ENCODE data around the gene ANXA1.
"Not testable (repeated sequence)": the region's sequence is repeated elsewhere in the genome, so short reads cannot be mapped to it uniquely, and the experiment has no call there.

Gene ANXA1

DNA sequence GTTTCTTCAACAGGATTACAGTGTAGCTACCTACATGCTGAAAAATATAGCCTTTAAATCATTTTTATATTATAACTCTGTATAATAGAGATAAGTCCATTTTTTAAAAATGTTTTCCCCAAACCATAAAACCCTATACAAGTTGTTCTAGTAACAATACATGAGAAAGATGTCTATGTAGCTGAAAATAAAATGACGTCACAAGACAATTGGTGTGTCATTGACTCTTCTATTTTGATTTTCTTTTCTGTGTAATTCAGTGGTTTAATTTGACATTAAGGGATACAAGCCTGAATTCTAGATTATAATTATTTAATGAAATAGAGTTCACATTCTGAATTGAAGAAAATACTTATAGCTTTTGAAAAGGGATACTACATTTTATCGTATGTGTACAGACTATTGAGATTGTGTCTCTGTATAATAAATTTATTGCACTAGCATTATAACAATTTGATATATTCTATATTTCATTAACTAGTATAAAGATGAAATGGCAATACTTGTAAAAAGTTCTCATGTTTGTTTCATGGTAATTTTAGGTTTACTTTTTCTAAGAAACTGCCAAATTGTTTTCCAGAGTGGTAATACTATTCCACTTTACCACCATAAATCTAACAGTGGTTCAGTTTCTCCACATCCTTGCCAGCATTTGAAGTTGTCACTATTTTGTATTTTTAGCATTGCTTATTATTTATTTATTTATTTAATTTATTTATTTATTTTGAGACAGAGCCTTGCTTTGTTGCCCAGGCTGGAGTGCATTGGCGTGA lies 18.7 kb downstream of the ANXA1 start:
- DNase-seq: no peak

DNA sequence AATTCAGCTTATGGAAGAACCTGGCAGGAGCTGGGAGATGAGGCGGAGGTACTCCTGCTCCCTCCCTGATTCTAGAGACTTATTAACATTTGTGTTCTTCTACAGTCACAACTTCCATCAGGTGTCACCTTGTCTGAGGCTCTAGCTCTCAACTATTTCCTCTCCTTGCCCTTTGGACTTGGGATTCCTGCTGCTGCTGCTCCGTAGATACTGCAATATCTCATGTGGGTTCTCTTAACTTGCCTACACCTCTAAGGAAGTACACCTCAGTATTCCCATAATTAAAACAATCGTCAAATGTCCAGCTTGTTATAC lies 21.2 kb downstream of the ANXA1 start:
- no peak for DNase-seq

DNA sequence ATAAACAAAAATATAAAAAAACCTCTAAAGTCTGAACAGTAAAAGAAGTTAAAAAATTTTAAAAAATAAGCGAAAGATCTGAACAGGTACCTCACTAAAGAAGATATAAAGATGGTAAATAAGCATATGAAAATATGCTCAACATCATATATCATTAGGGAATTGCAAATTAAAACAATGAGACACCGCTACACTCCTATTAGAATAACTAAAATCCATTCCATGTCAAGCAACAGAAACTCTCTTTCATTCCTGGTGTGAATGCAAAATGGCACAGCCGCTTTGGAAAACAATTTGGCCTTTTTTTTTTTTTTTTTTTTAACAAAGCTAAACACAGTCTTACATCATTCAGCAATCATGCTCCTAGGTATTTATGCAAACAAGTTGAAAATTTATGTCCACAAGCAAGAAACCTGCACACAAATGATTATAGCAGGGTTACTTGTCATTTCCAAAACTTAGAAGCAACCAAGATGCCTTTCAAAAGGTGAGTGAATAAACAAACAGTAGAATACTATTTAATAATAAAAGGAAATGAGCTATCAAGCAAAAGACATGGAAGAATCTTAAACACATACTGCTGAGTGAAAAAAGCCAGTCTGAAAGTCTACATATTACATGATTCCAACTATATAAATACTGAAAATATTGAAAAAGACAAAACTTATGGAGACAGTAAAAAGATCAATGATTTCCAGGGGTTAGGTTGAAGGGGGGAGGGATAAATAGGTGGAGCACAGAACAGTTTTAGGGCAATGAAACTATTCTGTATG lies 22.1 kb downstream of the ANXA1 start:
- DNase-seq: no peak

DNA sequence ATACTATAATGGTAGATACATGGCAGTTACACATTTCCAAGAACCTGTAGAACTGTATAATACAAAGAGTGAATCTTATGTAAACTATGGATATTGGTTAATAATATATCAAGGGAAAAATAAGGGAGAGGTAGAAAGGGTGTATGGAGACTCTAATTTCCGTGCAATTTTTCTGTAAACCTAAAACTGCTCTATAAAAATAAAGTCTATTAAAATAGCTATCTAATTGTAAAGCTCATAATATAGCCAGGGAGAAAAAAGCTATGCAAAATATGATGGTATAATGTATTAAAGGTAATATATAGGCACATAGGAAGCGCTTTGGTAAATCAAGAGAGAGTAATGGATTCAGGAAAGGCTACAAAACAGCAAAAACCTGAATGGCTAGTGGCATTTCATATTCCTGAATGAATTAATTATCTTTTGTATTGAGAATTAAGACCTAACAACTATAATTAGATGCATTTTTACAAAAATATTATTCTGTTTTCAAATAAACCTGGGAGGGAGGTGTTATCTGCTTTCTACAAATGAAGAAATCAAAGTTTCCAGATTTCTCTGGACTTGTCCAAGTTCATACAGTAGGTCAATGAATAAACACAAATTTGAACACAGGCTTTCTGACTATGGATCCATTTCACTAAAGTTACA lies 22.8 kb downstream of the ANXA1 start:
- no peak for DNase-seq

DNA sequence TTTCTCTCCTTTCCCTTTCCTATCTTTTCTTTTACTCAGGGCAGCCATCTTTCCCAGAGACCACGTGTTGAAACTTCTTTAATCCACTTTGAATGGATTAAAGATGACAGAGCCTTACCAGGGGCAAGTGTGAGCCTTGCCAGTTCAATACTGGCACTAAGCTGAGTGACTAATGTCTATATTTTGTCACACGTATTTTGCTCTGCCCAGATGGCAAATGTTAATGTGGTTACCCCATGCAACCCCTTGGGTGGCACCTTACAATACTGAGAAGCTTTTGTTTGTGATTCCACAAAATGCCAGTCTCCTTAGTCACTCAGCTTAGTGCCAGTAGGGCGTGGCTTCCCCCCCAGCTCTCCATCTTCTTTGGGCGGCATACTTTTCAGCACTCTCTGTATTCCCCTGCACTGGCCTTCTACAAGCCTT lies 24.8 kb downstream of the ANXA1 start:
- DNase-seq: no peak

DNA sequence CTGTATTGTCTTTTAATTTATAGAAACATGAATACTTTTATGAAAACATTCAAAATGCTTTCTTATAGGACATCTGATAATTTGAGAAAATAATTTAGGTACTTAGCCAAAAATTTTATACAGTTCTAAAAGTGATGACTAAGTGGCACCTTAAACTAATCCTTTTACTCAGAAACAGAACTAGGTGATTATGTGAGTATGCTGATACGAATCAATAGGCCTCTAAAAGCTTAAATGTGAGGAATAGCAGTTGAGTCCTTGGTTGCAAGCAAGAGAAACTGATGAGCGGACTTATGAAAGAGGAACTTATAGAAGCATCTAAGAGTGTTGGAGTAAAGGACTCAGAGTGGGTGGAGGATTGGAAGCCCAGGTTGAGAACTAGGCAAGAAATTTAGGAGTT lies 26.4 kb downstream of the ANXA1 start:
- DNase-seq: no peak

DNA sequence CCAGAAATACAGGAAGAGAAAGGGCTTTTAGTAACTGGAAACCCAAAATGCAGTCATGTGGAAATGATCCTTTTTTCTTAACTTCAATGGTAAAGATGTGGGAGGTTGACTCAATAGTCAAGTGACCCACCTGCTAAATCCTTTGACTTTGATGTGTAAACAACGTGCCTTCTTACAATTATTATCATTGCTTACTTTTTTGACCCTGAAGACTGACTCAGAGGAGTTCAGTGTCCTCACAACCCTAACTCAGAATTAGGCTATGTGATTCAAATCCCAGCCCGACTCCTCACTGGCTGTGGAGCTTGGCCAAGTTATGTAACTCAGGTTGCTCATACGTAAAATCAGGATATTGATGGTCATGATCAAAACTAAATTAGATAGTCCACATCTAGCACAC lies 27.9 kb downstream of the ANXA1 start:
- DNase-seq: peak in 1 of 2 experiments; percentile 16

DNA sequence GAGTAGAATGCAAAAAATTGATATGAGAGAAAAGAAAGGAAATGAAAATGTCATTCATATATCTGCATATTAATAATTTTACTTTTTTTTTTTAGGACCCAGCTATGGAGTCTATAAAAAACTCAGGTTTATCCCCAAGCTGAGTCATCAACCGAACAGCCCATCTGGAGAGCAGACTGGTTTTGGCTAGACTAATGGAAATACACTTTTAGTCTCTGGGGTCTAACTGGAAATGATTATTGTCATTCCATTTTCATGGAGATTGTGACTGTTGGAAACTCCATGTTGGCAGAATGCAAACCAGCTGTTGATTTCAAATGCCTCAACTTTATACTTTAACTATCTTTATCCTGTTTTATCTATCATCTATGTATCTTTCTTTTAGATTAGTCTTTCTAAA lies 28.7 kb downstream of the ANXA1 start:
- DNase-seq: no peak

DNA sequence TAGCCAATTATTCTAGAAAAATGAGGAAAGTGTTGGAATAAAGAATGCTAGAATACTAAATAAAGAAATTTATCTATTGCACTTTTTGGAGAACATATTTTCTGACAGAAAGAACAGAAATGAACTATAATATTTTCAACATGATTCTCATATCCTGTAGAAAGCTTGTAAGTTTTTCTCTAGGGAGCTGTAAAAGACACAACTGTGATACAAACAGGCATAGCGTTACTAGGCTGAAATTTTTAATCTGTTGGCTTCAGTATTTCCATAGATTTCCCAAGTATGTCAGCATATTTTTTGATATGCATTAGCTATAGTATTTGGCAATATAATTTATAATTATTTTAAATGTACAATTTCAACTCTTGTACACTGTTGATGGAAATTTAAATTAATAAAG lies 31.3 kb downstream of the ANXA1 start:
- DNase-seq: no peak

DNA sequence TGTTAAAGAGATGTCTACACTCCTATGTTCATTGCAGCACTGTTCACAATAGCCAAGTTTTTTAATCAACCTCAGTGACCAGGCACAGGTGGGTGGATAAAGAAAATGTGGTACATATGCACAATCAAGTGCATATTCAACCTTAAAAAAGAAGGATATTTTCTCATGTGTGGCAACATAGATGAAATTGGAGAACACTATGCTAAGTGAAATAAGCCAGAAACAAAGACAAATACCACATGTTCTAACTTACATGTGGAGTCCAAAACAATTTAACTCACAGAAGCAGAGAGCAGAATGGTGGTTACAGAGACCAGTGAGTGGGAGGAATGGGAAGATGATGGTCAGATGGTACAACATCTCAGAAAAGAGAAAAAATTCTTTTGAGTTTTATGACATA lies 31.8 kb downstream of the ANXA1 start:
- no peak for DNase-seq

DNA sequence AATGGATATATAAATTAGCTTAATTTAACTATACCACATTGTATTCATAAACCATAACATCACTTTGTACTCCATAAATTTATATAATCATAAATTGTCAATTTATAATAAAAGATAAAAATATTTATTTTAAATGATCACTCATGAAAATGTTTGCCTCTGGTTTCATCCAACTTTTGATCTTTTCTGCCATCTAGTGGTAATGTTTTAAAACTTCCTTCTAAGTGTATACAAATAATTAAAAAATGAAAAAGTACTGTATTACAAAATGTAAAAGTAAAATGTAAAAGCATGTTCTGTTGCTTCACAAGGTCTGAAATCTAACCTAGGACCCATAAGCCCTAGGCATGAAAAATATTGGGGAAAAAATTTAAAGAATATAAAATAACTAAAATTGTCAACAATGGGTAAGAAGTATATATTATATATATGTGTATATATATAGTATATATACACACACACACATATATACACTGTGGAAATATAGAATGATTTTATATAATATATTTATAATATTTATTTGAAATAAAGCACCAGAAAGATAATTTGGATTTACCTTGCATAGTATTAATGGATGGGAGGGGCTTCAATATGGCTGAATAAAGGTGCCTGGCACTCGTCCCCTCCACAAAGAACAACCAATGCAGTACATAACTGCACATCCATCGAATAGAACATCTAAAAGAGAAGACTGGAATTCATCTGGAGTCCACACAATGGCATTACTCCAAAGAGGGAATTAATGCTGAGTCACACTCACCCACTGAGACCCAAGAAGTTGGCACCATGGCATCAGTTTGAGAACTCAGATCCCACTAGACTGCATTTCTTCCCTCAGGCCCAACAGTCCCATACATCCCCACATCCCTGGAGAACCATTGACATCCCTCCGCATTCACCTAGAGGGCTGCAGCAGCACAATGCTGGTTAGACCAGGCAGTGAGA lies 32.5 kb downstream of the ANXA1 start:
- peak; percentile 36 to 41 for DNase-seq

DNA sequence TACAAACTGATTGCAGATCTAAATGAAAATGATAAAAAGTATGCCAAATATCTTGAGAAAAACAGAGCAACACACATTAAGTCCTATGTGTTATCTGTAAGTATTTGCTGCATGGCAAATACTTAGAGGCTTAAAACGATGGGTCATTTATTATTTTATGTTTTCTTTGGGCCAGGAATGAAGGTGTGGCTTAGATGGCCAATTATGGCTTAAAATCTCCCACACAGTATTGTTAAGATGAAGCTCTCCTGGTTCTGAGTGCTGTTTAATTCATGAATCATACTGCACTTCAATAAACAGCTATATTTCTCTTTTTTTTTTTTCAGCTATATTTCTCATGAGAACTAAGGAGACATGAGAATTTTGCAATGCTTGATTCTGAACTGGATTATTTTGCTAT lies 39.4 kb downstream of the ANXA1 start:
- not testable (repeated sequence) for DNase-seq

DNA sequence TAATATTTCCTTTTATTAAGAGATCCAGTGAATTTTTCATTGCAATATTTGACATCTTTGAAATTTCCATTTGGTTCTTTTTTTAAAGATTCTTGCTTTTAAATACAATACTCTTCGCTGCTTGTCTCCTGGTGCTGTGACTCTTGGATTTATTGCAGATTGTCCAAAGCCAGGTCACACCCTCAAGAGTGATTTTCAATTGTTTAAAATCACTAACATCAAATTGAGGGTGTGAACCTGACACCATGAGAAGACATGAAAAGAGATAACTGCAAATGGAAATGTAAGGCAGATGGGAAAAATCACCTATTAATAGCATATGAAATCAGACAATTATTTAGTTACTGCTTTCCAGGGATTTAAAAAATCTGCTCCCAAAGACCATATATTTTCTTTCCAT lies 42.6 kb downstream of the ANXA1 start:
- no peak for DNase-seq

DNA sequence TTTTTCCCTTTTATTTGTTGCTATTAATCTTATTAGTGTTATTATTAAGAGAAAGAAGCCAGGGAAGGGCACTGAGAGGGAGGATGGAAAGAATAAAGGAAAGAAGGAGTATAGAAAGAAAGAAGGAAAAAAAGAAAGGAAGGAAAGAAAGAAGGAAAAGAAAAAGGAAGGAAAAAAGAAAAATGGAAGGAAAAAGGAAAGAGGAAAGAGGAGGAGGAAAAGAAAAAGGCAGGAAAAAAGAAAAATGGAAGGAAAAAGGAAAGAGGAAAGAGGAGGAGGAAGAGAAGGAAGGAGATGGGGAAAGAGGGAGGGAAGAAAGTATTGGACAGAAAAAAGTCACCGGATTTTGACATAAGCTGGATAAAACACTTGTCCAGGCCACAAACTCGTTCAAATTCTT lies 47.8 kb downstream of the ANXA1 start:
- DNase-seq: no peak

DNA sequence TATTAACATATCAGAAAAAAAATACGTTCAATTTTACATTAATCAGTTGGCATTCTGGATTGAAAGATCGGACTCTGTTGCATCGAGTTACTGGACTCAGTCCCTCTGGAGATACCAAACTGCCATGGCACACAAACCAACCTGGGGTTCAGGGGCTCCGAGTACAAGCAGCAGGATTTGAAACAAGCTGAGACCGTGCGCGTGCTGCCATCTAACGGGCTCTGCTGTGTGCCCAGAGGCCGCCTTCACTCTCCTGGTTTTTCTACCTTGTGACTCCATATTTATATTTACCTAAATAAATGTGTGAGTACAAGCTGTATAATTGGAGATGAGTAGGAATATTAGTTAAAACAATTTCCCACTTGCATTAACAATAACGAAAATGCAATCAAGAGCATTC lies 48.2 kb downstream of the ANXA1 start:
- peak; percentile 70 to 80 for DNase-seq

DNA sequence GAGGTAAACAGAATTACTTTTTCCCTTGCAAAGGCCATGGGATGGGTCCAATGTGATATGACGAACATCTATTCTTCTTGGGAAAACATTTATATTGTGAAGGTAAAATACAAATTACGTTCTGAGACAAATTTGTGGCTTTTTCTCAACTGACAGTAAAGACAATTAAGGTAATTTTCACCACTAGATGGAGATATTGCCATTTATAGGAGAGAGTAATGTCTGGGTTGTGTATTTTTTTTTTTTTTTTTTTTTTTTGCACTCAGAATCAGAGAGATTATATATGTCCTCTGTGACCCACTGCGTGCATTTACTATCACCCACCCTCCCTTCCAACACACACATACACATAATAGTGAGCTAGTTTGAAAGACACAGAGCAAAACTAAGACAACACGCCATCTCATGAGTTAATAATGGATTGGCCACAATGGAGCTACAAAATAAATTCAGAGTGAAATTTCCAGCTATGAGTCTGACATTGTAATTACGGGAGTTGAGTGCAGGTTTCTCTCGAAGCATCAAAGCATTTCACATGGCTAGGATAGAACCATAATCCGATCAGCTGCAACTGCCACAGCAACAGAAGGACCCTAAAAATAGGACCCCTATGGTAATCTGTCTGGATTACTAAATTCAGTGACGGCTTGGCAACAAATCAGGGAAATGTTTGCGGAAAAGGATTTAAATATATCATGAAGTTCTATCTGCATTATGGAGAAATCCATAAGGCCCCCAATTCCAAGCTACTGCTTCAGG lies 49.2 kb downstream of the ANXA1 start:
- DNase-seq: peak; percentile 47 to 54

DNA sequence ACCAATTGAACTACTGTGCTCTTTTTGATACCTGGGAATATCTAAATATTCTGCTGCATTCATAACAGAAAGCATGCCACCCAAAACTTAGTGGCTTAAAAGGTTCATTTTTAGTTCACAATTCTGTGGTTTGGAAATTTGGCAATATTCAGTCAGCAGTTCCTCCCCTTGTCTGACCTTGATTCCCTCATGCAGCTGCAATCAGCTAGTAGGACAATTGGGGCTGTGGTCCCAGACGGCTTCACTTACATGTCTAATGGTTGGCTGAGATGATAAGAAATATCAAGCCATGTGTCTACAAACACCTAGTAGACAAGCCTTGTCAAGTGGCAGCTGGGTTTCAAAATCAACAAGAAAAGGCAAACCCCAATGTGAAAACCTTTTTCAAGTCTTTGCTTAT lies 51.3 kb downstream of the ANXA1 start:
- no peak for DNase-seq

DNA sequence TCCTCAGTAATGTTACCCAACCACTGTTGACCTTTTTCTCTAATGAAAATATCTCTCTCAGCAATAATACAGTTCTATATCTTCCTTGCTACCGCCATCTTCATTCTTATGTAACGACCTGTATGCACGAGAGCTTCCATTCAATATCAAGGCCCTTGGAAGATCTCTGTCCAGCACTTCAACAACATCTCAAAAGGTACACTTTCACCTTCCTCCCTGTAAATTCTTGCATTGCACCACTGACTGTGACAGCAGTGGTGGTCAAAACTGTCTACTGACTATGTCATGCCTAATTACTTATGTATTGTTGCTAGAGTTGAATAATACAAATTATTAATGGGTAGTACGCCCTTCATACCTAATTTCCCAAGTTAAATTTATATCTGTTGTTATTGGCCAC lies 53.3 kb downstream of the ANXA1 start:
- no peak for DNase-seq

DNA sequence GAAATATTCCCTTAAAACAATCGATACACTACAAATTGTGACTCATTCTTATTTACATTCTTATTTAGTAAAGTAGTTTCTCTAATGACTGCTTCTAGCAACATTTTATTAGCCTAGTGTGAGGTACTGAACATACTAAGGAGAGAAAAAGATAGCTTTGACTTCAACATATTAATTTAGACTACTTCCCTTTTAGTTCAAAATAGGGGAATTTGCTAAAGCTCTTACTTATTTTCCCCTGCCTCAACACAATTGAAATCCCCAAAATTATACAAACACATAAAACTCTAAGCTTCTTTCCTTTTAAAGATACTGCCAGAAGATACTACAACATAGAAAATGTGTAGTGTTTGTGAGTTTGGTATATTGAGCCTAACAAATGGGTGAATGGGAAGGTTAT lies 55.2 kb downstream of the ANXA1 start:
- DNase-seq: no peak

DNA sequence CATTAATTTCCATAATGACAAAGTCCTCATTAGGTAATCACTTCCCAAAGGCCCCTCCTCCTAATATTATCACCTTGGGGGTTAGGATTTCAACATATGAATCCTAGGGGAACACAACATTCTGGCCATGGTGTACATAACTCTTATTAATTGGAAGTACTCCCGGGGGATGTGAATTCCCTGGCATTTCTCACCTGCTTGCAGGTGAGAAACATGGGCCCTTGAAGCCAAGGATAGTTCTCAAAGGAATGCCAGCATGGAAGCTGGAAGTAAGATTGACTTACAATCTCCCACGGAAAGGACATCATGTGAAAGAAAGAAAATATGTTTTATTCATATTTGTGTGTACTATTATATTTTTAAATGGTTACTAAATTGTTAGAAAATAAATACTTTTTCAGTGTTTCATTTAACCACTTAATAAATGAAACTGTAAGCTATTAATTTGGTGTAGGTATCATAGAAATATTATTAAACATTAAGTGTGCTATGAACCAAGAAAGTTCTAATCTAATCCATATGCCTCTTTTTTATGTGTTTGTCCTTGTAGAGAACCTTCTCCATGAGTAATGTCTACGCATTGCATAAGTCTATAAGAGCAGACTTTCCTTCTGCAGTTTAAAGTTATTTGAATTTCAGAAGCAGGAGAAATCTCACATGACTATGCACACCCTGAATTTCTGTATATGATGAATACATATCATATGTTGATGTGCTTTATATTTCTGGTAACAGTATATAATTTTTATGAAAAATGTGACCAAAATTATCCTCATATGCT lies 59.4 kb downstream of the ANXA1 start:
- no peak for DNase-seq

DNA sequence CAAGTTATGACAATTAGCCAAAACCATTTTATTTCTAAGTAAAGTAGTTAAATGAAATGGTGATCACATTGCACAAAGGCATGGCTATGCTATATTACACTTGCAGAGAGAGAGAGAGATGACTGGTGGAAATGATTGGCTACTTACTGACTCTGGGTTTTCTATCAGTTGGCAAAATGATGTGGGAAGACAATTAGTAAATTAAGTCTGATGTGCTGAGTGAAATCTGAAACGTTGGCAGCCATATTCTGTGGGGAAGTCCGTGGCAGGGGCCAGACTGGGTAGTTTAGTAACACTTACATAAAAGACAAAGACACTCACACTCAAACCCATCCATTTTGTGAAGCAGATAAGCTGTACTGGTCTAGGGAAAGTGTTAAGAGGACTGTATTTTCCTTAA lies 61.6 kb downstream of the ANXA1 start:
- DNase-seq: no peak
